ENCODE measurements around the gene ZNF497. TPM values are rescaled to one million over a fixed set of nuclear protein-coding genes. Genes with fewer than 3 reads are reported as not detected.

The ZNF497 gene
- total and polyA plus RNA-seq, 4 donors = 0.60 to 4.4 (median 1.3) TPM

DNA sequence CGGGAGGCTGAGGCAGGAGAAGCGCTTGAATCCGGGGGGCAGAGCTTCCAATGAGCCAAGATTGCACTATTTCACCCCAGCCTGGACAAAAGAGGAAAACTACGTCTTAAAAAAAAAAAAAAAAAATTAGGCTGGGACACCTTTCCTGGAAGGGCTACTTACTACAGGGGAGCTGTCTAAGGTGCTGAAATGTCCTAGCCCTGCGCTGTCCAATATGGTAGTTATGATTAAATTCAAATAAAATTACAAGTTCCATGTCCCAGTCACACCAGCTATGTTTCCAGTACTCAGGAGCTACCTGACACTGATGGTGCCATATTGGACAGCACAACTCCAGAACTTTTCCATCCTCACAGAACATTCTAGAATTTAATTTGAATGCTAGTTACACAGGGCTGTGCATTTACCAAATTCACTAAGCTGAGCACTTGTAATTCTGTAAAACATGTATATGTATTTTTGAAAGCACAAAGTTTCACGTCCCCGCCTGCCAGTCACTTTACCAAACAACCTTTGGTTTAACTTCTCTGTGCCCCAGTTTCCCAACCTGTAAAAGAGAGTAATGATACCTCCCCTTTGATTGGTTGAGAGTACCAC lies 45.0 kb downstream of the ZNF497 start:
- TF ChIP-seq ZBTB33 (IDR thresholded peaks at IDR 0.05) = no peak
- TF ChIP-seq REST (IDR thresholded peaks at IDR 0.05) = peak; percentile 99
- no peak overlapping the region for H3K4me3 ChIP-seq (ENCODE audit: low read depth in 1 of 3, low read length in 3 of 3)
- DNase-seq (ENCODE audit: low spot score) = no peak
- H3K4me1 ChIP-seq (ENCODE audit: control insufficient read depth in 4 of 4, insufficient read depth in 4 of 4, low read length in 3 of 4) = no peaks in the 10 kb centered on the region
- no peak overlapping the region for H3K9ac ChIP-seq (ENCODE audit: low read depth in 1 of 2, low read length in 2 of 2)
- no peaks in the 10 kb centered on the region for H3K9me3 ChIP-seq (ENCODE audit: control insufficient read depth in 4 of 4, low read length in 3 of 4)
- H3K36me3 ChIP-seq (ENCODE audit: control insufficient read depth in 4 of 4, insufficient read depth in 3 of 4, low read depth in 1 of 4, low read length in 3 of 4) = peaks cover 10 to 32% (median 22%) of the 10 kb centered on the region in 4 donors
- no peak overlapping the region for H3K27ac ChIP-seq (ENCODE audit: low read depth in 1 of 2, low read length in 2 of 2)
- no peaks in the 10 kb centered on the region for H3K27me3 ChIP-seq (ENCODE audit: control insufficient read depth in 4 of 4, insufficient read depth in 4 of 4, low read length in 3 of 4)
- 70% methylated on average over 7 of the region's 7 CpGs for WGBS

- Histone ChIP-seq H3K4me1 (ENCODE audit: control insufficient read depth in 4 of 4, insufficient read depth in 4 of 4, low read length in 3 of 4) (no peaks in the 10 kb centered on the region), H3K4me3 (ENCODE audit: low read depth in 1 of 3, low read length in 3 of 3) (no peak overlapping the region), H3K9ac (ENCODE audit: low read depth in 1 of 2, low read length in 2 of 2) (no peak overlapping the region), H3K9me3 (ENCODE audit: control insufficient read depth in 4 of 4, low read length in 3 of 4) (no peaks in the 10 kb centered on the region), H3K36me3 (ENCODE audit: control insufficient read depth in 4 of 4, insufficient read depth in 3 of 4, low read depth in 1 of 4, low read length in 3 of 4) (peaks cover 15 to 45% (median 30%) of the 10 kb centered on the region in 4 donors), H3K27ac (ENCODE audit: low read depth in 1 of 2, low read length in 2 of 2) (no peak overlapping the region), H3K27me3 (ENCODE audit: control insufficient read depth in 4 of 4, insufficient read depth in 4 of 4, low read length in 3 of 4) (no peaks in the 10 kb centered on the region)
- DNase-seq (ENCODE audit: low spot score) = no peak
- TF ChIP-seq ZBTB33 (IDR thresholded peaks at IDR 0.05) (no peak), FOXA2 (IDR thresholded peaks at IDR 0.05) (no peak), NR2F2 (IDR thresholded peaks at IDR 0.05) (no peak), YY1 (IDR thresholded peaks at IDR 0.05) (no peak), RXRA (IDR thresholded peaks at IDR 0.05) (no peak), CTCF (IDR thresholded peaks at IDR 0.05; ENCODE audit: low read depth, low read length, missing input control) (no peak), EGR1 (IDR thresholded peaks at IDR 0.05; ENCODE audit: low read depth in 2 of 2) (no peak)
- whole genome bisulfite sequencing = 100% methylated on average over 2 of the region's 2 CpGs
Measured at GRCh38 chr19:58315580-58315979, 47.0 kb downstream of the ZNF497 start.

Measured in liver (tissue), 9 donors.